Measurements from ENCODE around the gene SPATA18.
A peak's percentile ranks its signal among the peaks of the same experiment; 100 is the strongest.

Gene SPATA18

DNA sequence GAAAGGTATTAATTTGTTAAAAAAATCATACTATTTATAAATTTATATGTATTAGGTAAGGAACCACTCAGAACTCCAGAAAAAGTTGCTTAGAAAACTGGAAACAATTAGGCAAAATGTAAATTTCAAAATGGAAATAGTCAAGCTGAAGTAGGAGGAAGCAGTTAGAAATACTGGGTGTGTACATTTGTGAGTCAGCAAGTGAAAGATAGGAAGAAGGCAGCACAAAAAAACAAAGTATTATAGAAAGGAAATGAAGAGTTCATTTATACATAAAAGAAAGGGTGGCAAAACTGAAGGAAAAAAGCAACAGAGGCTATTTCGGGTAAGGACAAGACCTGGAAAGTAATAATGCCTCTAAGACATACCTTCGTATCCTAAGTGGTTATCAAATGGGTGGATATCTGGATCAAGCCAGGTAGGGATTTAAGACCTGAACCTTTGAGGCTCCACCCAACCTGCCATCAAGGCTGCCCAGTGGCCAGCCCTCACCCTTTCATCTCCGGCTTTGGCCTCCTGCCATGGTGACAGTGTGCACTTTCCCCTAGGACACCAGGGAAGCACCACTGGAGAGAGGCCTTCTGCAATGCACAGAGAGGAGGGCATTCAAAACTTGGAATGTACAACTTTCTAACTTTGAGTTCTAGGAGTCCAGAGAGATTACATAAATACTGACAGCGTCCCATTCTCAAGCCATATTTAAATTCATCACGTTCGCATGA, 31.0 kb upstream of the SPATA18 start, which contains the start of gene LRRC66:
LRRC66 (minus strand) TSS at position 428 of the 722 bp plus-strand sequence. CDS start 2,750 bp downstream, outside the sequence.
- Histone ChIP-seq H3K4me3 (ENCODE audit: low read length) (no peak within 1 kb of the TSS), H3K4me1 (ENCODE audit: insufficient read depth, low read length) (no peaks in the 10 kb centered on the region; the same call in 1 of the 2 replicates), H3K9me3 (ENCODE audit: insufficient read depth, low read depth, low read length) (no peaks in the 10 kb centered on the region), H3K27ac (ENCODE audit: low read length) (no peak within 1 kb of the TSS), H3K9ac (ENCODE audit: low read depth, low read length) (no peak within 1 kb of the TSS), H3K27me3 (ENCODE audit: insufficient read depth, low read length) (no peaks in the 10 kb centered on the region), H3K36me3 (ENCODE audit: insufficient read depth, low read depth, low read length) (peaks cover 28% of the 10 kb centered on the region)

DNA sequence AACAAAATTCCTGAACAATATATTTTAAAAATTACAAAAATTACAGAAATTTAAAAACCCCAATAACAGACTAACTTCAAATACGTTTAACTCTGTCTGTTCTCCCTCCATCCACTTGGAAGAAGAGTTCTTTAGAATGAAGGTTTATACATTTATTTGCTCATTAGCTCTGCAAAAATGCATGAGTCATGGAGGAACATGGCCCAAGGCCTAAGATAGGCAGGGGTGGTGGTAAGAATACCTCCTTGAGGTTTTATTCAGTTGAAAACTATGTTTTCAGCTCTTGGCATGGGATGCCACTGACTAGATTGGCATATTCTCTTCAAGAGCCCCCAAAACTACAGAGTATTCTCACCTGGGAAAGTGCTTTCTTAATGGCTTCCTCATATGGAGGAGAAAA, 22.1 kb upstream of the SPATA18 start:
- no peak overlapping the region for H3K27ac ChIP-seq (ENCODE audit: low read length)
- H3K9ac ChIP-seq (ENCODE audit: low read depth, low read length) = no peak overlapping the region
- peaks cover 78% of the 10 kb centered on the region for H3K36me3 ChIP-seq (ENCODE audit: insufficient read depth, low read depth, low read length)

DNA sequence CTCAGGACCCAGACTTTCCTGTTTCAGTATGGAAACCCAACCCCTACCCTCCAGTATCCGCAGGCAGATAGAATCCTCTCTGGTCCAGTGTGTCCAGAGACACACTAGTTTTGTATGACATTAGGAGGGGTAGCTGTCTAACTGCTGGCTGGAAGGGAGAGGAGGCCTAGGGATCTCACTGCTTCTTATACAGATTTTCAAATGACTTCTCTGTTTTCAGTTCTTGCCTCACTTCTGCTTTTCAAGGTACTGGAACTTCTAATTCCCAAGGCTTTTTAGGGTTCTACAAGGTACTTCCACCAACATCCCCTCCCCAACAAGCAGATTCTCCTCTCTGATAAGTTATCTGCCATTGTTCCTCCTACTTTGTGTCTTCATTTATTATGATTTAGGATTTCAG, 19.1 kb upstream of the SPATA18 start:
- no peak overlapping the region for H3K9ac ChIP-seq (ENCODE audit: low read depth, low read length)
- peaks cover 2% of the 10 kb centered on the region; the same call in 1 of the 2 replicates for H3K4me1 ChIP-seq (ENCODE audit: insufficient read depth, low read length)
- H3K9me3 ChIP-seq (ENCODE audit: insufficient read depth, low read depth, low read length) = no peaks in the 10 kb centered on the region
- H3K27ac ChIP-seq (ENCODE audit: low read length) = no peak overlapping the region
- no peak overlapping the region for H3K4me3 ChIP-seq (ENCODE audit: low read length)
- no peaks in the 10 kb centered on the region for H3K27me3 ChIP-seq (ENCODE audit: insufficient read depth, low read length)
- peaks cover 56% of the 10 kb centered on the region for H3K36me3 ChIP-seq (ENCODE audit: insufficient read depth, low read depth, low read length)

More for the DNA sequence above, 22.1 kb upstream of the SPATA18 start:
- Histone ChIP-seq H3K4me1 (ENCODE audit: insufficient read depth, low read length) (no peaks in the 10 kb centered on the region), H3K9me3 (ENCODE audit: insufficient read depth, low read depth, low read length) (no peaks in the 10 kb centered on the region), H3K4me3 (ENCODE audit: low read length) (no peak overlapping the region), H3K27me3 (ENCODE audit: insufficient read depth, low read length) (no peaks in the 10 kb centered on the region)

DNA sequence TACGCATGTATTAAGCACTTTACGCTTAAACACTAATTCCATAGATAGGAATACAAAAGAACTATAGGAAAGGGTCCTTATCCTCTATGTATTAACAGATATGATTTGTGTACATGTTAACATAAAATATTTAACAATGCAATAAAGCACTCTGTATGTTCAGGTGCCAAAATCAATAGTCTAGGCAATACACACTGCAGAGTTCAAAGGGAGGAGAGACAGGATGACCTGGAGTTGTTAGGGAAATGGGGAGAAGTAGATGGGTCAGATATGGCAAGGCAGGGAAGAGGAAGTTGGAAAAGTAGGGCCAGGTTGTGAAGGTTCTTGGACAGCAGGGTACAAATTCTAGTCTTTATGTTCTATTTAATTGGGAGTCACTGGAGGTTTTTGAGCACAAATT, 15.9 kb upstream of the SPATA18 start:
- Histone ChIP-seq H3K36me3 (ENCODE audit: insufficient read depth, low read depth, low read length) (peaks cover 30% of the 10 kb centered on the region), H3K27me3 (ENCODE audit: insufficient read depth, low read length) (peaks cover 18% of the 10 kb centered on the region), H3K4me3 (ENCODE audit: low read length) (no peak overlapping the region), H3K9ac (ENCODE audit: low read depth, low read length) (no peak overlapping the region), H3K9me3 (ENCODE audit: insufficient read depth, low read depth, low read length) (no peaks in the 10 kb centered on the region), H3K27ac (ENCODE audit: low read length) (no peak overlapping the region), H3K4me1 (ENCODE audit: insufficient read depth, low read length) (peaks cover 6% of the 10 kb centered on the region; the same call in 1 of the 2 replicates)

DNA sequence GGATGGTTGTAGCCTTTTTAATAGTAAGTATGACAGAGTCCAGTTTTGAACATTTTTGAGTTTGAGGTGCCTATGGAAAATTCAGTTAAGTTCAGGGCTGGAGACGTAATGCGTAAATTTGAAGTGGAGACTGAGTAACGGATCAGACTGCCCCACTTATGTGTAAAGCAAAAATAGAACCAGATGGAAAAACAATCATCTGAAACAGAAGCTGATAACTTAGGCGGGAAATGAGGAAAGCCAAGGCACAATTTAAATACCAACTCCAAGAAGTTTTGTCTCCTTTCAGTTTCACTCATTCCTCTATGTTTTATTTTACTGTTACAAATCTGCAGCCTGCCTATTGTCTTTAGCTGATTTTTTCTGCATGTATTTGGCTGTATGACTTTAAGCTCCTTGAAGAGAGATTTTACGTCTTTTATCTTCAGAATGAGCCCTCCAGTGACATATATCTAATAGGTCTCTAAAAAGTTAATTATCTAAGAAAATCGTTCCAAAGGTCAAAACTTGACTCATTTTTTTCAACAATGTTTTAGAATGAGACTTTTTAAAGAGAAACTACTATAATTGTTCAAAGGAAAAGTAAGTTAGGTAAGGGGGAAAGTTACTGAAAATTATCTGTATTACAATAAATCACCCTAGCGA, 14.1 kb upstream of the SPATA18 start:
- Histone ChIP-seq H3K9ac (ENCODE audit: low read depth, low read length) (peak overlapping the region; percentile 85; the same call in 1 of the 2 replicates), H3K9me3 (ENCODE audit: insufficient read depth, low read depth, low read length) (no peaks in the 10 kb centered on the region), H3K4me3 (ENCODE audit: low read length) (peak overlapping the region; percentile 77), H3K36me3 (ENCODE audit: insufficient read depth, low read depth, low read length) (peaks cover 12% of the 10 kb centered on the region; the same call in 1 of the 2 replicates), H3K27ac (ENCODE audit: low read length) (no peak overlapping the region), H3K27me3 (ENCODE audit: insufficient read depth, low read length) (peaks cover 33% of the 10 kb centered on the region), H3K4me1 (ENCODE audit: insufficient read depth, low read length) (peaks cover 6% of the 10 kb centered on the region; the same call in 1 of the 2 replicates)

DNA sequence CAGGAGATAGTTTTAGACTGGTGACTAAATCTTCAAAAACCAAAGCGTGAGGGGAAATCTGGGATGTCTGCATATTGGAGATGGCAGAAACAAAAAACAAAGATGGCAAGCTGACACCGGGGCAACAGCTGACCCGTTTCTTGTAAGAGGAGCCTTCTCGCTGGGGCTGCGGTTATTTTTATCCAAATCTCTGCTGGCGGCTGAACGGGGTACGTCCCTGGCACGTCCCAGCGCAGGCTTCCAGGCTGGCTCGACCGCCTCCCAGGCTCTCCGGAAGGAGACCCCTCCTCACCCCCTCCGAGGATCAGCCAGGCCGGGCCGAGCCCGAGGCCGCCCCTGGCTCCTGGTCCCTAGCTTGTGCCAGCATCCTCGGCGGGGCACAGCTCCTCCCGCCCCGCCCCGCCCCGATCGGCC, 13.4 kb upstream of the SPATA18 start:
- Histone ChIP-seq H3K27me3 (ENCODE audit: insufficient read depth, low read length) (peaks cover 34% of the 10 kb centered on the region), H3K4me3 (ENCODE audit: low read length) (peak overlapping the region; percentile 77), H3K9ac (ENCODE audit: low read depth, low read length) (peak overlapping the region; percentile 85), H3K36me3 (ENCODE audit: insufficient read depth, low read depth, low read length) (peaks cover 9% of the 10 kb centered on the region; the same call in 1 of the 2 replicates), H3K4me1 (ENCODE audit: insufficient read depth, low read length) (peaks cover 6% of the 10 kb centered on the region; the same call in 1 of the 2 replicates), H3K9me3 (ENCODE audit: insufficient read depth, low read depth, low read length) (no peaks in the 10 kb centered on the region), H3K27ac (ENCODE audit: low read length) (no peak overlapping the region)

DNA sequence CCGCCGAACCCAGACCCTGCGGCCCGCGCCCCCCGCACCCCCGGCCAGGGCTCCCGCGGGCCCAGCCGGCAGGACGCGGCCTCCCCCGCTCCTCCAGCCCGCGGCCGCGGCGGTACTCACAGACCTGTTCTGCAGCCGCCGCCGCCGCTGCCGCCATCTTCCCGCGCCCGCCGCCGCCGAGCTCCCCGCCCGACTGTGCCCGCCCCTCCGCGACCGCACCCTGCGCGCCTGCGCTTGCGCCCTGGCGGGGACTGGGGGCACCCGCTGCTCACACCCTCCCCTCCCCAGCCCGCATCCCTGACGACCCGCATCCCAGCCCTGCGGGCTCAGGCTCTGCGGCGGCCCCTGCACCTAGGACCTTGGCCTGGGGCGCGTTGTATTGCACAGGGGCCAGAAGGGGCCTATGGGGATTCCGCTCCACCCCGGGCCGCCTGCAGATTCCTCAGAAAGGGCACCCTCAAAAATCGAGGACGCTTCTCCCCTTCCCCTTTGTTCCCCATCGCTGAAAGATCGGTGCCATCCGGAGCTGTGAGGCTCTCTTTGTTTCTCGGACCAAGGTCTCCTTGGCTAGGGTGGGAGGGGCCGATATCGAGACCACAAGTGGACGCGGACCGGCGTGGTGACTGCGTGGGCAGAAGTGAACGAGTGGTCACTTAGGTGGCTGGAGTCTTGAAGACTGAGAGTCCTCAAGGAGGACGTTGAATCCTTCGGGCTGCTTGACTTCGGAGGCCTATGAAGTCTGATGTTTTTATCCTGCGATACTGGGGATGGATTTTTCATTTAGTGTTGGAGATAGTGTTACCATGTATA, 12.8 kb upstream of the SPATA18 start, which contains the start of gene SGCB:
SGCB (minus strand) TSS at position 197 of the 810 bp plus-strand sequence; CDS start at position 157, 40 bp downstream.
- peak within 1 kb of the TSS; percentile 82 for H3K4me3 ChIP-seq (ENCODE audit: low read length)
- H3K27ac ChIP-seq (ENCODE audit: low read length) = peak within 1 kb of the TSS; percentile 82
- peak within 1 kb of the TSS; percentile 86 for H3K9ac ChIP-seq (ENCODE audit: low read depth, low read length)
- peaks cover 6% of the 10 kb centered on the region; the same call in 1 of the 2 replicates for H3K4me1 ChIP-seq (ENCODE audit: insufficient read depth, low read length)
- no peaks in the 10 kb centered on the region for H3K9me3 ChIP-seq (ENCODE audit: insufficient read depth, low read depth, low read length)
- peaks cover 4% of the 10 kb centered on the region; the same call in 1 of the 2 replicates for H3K36me3 ChIP-seq (ENCODE audit: insufficient read depth, low read depth, low read length)
- peaks cover 34% of the 10 kb centered on the region for H3K27me3 ChIP-seq (ENCODE audit: insufficient read depth, low read length)

DNA sequence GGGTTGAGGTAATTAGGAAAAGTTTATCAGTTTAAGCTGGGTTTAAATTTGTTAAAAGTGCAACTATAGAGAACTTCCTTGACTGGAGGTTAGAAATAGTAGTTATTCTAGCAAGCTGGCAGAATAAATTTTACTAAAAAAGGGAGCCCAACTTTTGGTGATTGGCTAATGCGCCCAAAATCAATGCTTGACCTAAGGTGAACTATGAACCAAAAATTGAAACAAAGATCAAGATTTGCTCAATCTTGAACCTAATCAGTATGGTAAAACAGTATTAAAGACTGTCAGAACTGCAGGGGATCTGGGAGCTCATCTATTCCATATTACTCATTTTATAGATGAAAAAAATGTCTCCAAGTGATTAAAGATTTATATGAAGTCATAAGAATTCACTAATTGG, 6.1 kb upstream of the SPATA18 start:
- Histone ChIP-seq H3K36me3 (ENCODE audit: insufficient read depth, low read depth, low read length) (no peaks in the 10 kb centered on the region), H3K27ac (ENCODE audit: low read length) (no peak overlapping the region), H3K27me3 (ENCODE audit: insufficient read depth, low read length) (peaks cover 23% of the 10 kb centered on the region), H3K9ac (ENCODE audit: low read depth, low read length) (no peak overlapping the region), H3K9me3 (ENCODE audit: insufficient read depth, low read depth, low read length) (peaks cover 7% of the 10 kb centered on the region; the same call in 1 of the 2 replicates), H3K4me3 (ENCODE audit: low read length) (no peak overlapping the region), H3K4me1 (ENCODE audit: insufficient read depth, low read length) (no peaks in the 10 kb centered on the region)

DNA sequence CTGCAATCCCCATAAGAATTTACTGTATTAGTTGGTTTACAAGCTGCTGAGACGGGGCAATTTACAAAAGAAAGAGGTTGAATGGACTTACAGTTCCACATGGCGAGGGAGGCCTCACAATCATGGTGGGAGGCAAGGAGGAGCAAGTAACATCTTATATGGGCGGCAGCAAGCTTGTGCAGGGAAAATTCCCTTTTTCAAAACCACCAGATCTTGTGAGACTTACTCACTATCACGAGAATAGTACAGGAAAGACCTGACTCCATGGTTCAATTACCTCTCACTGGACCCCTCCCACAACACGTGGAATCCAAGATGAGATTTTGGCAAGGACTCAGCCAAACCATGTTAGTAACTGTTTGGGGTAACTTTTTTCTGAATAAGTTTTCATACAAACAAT, 1.8 kb upstream of the SPATA18 start:
- no peak overlapping the region for H3K9ac ChIP-seq (ENCODE audit: low read depth, low read length)
- H3K4me1 ChIP-seq (ENCODE audit: insufficient read depth, low read length) = peaks cover 14% of the 10 kb centered on the region; the same call in 1 of the 2 replicates
- no peaks in the 10 kb centered on the region for H3K36me3 ChIP-seq (ENCODE audit: insufficient read depth, low read depth, low read length)
- peaks cover 40% of the 10 kb centered on the region for H3K27me3 ChIP-seq (ENCODE audit: insufficient read depth, low read length)
- H3K27ac ChIP-seq (ENCODE audit: low read length) = no peak overlapping the region
- H3K9me3 ChIP-seq (ENCODE audit: insufficient read depth, low read depth, low read length) = peaks cover 7% of the 10 kb centered on the region; the same call in 1 of the 2 replicates
- H3K4me3 ChIP-seq (ENCODE audit: low read length) = no peak overlapping the region

DNA sequence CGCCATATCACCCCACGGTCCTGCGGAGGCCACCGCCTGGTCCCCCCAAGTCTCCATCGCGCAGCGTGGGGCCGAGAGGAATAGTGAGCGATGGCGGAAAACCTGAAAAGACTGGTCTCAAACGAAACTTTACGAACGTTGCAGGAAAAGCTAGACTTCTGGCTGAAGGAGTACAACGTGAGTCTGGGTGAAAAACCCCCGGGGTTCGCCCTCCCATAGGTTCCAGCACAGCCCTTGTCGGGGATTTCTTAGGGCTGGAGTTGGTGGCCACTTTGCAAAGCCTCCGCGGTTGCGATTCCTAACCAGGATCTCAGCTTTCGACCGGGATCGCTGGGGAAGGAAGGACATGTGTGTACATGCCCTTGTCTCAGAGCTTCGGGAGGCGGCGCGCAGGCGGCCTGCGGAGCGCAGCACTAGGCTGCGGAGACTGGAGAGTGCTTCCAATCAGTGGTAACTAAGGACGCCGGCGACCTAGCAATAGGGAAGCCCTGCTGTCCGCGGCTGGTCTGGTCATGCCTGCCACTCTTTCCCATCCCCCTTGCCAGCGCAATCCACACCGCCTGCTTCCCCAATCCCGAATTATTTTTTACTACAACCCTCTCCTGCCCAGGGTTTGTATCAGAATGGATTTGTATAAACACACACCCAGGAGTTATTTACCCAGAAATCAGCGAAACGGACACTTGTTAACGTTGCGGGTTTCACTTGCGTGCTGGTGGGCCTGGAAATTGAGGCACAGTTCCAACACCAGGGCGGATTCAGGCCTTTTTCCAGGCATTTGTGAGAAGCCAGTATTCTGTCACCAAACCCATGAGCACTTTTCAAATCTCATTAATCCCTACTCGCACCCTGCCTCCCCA, 741 bp downstream of the SPATA18 start:
- no peaks in the 10 kb centered on the region for H3K36me3 ChIP-seq (ENCODE audit: insufficient read depth, low read depth, low read length)
- H3K27ac ChIP-seq (ENCODE audit: low read length) = no peak overlapping the region
- peak overlapping the region; percentile 63; the same call in 1 of the 2 replicates for H3K9ac ChIP-seq (ENCODE audit: low read depth, low read length)
- H3K9me3 ChIP-seq (ENCODE audit: insufficient read depth, low read depth, low read length) = peaks cover 7% of the 10 kb centered on the region; the same call in 1 of the 2 replicates
- H3K4me1 ChIP-seq (ENCODE audit: insufficient read depth, low read length) = peaks cover 14% of the 10 kb centered on the region; the same call in 1 of the 2 replicates
- peaks cover 40% of the 10 kb centered on the region for H3K27me3 ChIP-seq (ENCODE audit: insufficient read depth, low read length)
- peak overlapping the region; percentile 75 for H3K4me3 ChIP-seq (ENCODE audit: low read length)
